ENCODE results near the gene CTDSPL. TPM values are rescaled to one million over a fixed set of nuclear protein-coding genes. Genes with fewer than 3 reads are reported as not detected.

Gene CTDSPL
- total RNA-seq, 1 donor from 2014 or later: 41.5 TPM

GRCh38 chr3:37992271-37993066, 130.8 kb downstream of the CTDSPL start:
- Mint-ChIP-seq H3K36me3 (ENCODE audit: low read depth) (no peaks in the 10 kb centered on the region), H3K27ac (ENCODE audit: unreplicated experiment) (no peak overlapping the region), H3K4me3 (ENCODE audit: unreplicated experiment) (no peak overlapping the region), H3K27me3 (ENCODE audit: low read depth) (no peaks in the 10 kb centered on the region), H3K4me1 (ENCODE audit: low read depth) (peaks cover 12% of the 10 kb centered on the region), H3K9me3 (ENCODE audit: low read depth) (no peaks in the 10 kb centered on the region)
- TF ChIP-seq, protein P1, sequence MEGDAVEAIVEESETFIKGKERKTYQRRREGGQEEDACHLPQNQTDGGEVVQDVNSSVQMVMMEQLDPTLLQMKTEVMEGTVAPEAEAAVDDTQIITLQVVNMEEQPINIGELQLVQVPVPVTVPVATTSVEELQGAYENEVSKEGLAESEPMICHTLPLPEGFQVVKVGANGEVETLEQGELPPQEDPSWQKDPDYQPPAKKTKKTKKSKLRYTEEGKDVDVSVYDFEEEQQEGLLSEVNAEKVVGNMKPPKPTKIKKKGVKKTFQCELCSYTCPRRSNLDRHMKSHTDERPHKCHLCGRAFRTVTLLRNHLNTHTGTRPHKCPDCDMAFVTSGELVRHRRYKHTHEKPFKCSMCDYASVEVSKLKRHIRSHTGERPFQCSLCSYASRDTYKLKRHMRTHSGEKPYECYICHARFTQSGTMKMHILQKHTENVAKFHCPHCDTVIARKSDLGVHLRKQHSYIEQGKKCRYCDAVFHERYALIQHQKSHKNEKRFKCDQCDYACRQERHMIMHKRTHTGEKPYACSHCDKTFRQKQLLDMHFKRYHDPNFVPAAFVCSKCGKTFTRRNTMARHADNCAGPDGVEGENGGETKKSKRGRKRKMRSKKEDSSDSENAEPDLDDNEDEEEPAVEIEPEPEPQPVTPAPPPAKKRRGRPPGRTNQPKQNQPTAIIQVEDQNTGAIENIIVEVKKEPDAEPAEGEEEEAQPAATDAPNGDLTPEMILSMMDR (IDR thresholded peaks at IDR 0.05): no peak
- DNase-seq (ENCODE audit: low spot score): peak; percentile 51

DNA sequence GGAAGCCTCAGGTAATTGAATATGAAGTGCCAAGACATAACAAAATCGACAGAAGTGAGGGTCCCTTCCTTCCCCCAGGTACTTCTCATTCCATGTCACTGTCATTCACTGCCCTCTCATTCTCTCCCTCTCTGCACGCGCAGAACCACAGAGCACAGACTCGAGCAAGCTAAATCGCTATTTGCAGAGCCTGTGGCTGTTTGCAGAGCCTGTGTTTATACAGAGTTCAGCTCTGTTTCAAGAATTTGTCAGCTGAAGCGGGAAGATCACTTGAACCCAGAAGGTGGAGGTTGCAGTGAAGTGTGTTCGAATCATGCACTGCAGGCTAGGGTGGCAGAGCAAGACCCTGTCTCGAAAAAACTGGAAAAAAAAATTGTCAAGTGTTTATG, 131.4 kb downstream of the CTDSPL start:
- no peak for DNase-seq (ENCODE audit: low spot score)
- H3K4me1 Mint-ChIP-seq (ENCODE audit: low read depth): peaks cover 12% of the 10 kb centered on the region
- no peaks in the 10 kb centered on the region for H3K36me3 Mint-ChIP-seq (ENCODE audit: low read depth)
- H3K27me3 Mint-ChIP-seq (ENCODE audit: low read depth): no peaks in the 10 kb centered on the region
- no peak overlapping the region for H3K4me3 Mint-ChIP-seq (ENCODE audit: unreplicated experiment)
- TF ChIP-seq, protein P1 (IDR thresholded peaks at IDR 0.05): no peak
- no peak overlapping the region for H3K27ac Mint-ChIP-seq (ENCODE audit: unreplicated experiment)
- no peaks in the 10 kb centered on the region for H3K9me3 Mint-ChIP-seq (ENCODE audit: low read depth)

DNA sequence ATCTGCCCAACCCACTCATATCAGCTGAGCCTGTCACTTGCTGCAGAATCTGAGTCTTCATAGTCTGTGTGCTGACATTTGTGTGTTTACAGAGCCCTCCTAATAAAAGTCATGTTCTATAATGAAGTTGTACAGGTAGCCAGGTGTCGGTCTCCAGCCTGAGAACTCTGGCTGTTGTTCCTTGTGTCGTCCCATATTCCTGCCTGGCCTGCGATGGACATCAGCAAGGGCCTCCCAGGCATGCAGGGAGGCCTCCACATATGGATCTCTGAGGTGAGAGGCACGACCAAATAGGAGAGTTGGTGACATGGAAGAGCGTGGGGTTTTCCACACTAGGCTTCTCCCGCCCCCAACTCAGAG, 131.8 kb downstream of the CTDSPL start:
- DNase-seq (ENCODE audit: low spot score): no peak
- Mint-ChIP-seq H3K4me1 (ENCODE audit: low read depth) (peaks cover 15% of the 10 kb centered on the region), H3K9me3 (ENCODE audit: low read depth) (no peaks in the 10 kb centered on the region), H3K36me3 (ENCODE audit: low read depth) (no peaks in the 10 kb centered on the region), H3K27ac (ENCODE audit: unreplicated experiment) (no peak overlapping the region), H3K4me3 (ENCODE audit: unreplicated experiment) (peak overlapping the region; percentile 75), H3K27me3 (ENCODE audit: low read depth) (no peaks in the 10 kb centered on the region)
- TF ChIP-seq, protein P1 (IDR thresholded peaks at IDR 0.05): no peak

DNA sequence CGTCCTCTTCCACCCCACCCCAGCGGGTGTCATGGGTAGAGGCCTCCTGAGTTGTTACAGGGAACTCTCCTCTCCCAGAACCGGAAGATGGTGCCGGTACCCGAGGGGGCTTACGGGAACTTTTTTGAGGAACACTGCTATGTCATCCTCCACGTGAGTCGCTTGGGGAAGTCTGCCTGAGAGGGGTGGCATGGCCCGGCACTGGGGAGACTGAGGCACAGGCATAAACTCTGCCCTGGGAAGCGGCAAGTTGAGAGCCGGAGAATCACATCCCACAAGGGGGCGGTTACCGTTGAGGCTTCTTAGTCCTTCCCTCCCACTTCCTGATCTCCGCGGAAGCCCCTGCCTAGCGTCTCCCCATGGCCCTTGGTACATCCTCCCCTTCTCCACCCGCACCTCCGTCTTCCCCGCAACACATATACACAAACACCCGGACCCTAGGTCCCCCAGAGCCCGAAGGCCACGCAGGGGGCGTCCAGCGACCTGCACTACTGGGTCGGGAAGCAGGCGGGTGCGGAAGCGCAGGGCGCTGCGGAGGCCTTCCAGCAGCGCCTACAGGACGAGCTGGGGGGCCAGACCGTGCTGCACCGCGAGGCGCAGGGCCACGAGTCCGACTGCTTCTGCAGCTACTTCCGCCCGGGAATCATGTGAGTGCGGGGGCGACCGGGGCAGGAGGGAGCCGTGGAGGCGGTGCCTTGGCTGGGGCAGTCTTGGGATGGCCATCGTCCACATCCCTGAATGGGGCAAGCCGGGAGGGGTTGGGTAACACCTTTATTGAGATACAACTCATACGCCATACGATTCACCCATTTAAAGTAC, 132.3 kb downstream of the CTDSPL start:
- TF ChIP-seq, protein P1 (IDR thresholded peaks at IDR 0.05): peak; percentile 28
- peak overlapping the region; percentile 75 for H3K4me3 Mint-ChIP-seq (ENCODE audit: unreplicated experiment)
- DNase-seq (ENCODE audit: low spot score): peak; percentile 87
- peak overlapping the region; percentile 92 for H3K27ac Mint-ChIP-seq (ENCODE audit: unreplicated experiment)
- peaks cover 19% of the 10 kb centered on the region for H3K4me1 Mint-ChIP-seq (ENCODE audit: low read depth)
- no peaks in the 10 kb centered on the region for H3K36me3 Mint-ChIP-seq (ENCODE audit: low read depth)
- no peaks in the 10 kb centered on the region for H3K27me3 Mint-ChIP-seq (ENCODE audit: low read depth)
- no peaks in the 10 kb centered on the region for H3K9me3 Mint-ChIP-seq (ENCODE audit: low read depth)

DNA sequence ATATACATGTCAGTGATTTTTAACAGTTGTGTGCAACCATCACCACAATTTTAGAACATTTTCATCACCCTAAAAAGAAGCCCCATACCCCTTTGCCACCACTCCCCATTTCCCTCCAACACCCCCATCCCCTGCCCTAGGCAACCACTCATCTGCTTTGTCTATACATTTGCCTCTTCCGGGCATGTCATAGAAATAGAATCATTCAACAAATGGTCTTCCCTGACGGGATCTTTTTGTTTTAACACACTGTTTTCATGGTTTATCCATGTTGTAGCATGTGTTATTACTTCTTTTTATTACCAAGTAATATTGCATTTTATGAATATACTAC, 132.9 kb downstream of the CTDSPL start:
- H3K4me3 Mint-ChIP-seq (ENCODE audit: unreplicated experiment): peak overlapping the region; percentile 75
- no peak for DNase-seq (ENCODE audit: low spot score)
- TF ChIP-seq, protein P1 (IDR thresholded peaks at IDR 0.05): no peak
- peaks cover 22% of the 10 kb centered on the region for H3K4me1 Mint-ChIP-seq (ENCODE audit: low read depth)
- H3K27ac Mint-ChIP-seq (ENCODE audit: unreplicated experiment): no peak overlapping the region
- H3K9me3 Mint-ChIP-seq (ENCODE audit: low read depth): no peaks in the 10 kb centered on the region
- H3K27me3 Mint-ChIP-seq (ENCODE audit: low read depth): no peaks in the 10 kb centered on the region
- no peaks in the 10 kb centered on the region for H3K36me3 Mint-ChIP-seq (ENCODE audit: low read depth)

Data from chondrocyte (in vitro differentiated cells).